ENCODE results near the gene NFIC.

GRCh38 chr19:3356805-3357204 lies 9.6 kb upstream of the NFIC start:
- no peak for TF ChIP-seq CTCF (IDR thresholded peaks at IDR 0.05; ENCODE audit: low read depth, low read length, missing input control)
- TF ChIP-seq ZBTB33 (IDR thresholded peaks at IDR 0.05), result no peak
